Measurements from ENCODE around the gene STUM.

STUM gene

DNA sequence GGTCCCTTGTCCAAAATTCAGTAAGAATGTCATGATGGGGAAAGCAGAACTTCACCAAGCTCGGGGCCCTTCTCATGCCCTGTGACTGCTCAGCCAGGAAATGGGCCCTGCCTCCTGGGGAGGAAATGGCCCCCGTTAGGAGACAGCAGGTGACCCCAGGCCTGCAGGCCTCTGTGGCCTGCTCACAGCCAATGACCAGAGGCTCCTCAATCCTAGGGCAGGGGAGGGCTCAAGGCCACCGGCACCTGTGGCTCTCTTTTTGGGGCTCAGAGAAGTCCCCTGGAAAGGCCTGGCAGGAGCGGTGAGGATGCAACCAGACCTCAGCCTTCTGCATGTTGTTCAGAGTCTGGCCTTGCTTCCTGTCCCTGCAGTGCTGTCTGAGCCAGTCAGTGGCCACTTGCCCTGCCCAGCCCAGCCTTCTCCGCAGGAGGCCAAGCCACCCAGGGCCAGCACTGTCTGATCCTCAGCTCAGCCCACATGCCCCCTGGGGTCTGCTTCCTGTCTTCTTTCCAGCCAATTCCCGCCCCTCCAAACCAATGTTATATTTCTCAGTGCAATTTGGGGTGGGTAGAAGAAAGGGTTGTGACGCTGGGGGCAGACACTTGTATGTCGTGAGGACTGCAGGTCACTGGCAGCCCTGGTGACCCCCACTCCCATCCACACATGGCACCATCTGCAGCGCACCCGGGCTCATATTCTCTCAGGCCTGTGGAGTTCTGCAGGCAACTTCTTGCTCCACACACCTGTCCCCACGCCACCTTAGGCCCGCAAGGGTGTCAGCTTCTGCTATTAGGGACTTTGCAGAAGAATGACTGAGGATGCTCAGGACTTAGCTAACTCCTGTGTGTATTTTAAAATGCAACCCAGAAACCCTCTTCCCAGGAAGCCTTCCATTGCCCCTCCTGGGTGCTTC, 106.9 kb downstream of the STUM start:
- Histone ChIP-seq H3K4me1 (ENCODE audit: control insufficient read depth in 1 of 2, insufficient read depth in 2 of 2, low read length in 2 of 2) (peaks cover 43 to 50% of the 10 kb centered on the region in 2 donors), H3K27me3 (ENCODE audit: control insufficient read depth in 1 of 2, insufficient read depth in 2 of 2, low read length in 2 of 2) (no peaks in the 10 kb centered on the region), H3K9me3 (ENCODE audit: control insufficient read depth in 1 of 2, low read length in 2 of 2) (no peaks in the 10 kb centered on the region), H3K9ac (ENCODE audit: low read depth in 1 of 2, low read length in 2 of 2) (peak overlapping the region in 1 of 2 donors; percentile 28), H3K36me3 (ENCODE audit: control insufficient read depth in 1 of 2, insufficient read depth in 2 of 2, low read length in 2 of 2) (no peaks in the 10 kb centered on the region), H3K4me3 (ENCODE audit: low read depth in 1 of 2, low read length in 2 of 2) (no peak overlapping the region), H3K27ac (ENCODE audit: low read depth, low read length) (no peak overlapping the region)

DNA sequence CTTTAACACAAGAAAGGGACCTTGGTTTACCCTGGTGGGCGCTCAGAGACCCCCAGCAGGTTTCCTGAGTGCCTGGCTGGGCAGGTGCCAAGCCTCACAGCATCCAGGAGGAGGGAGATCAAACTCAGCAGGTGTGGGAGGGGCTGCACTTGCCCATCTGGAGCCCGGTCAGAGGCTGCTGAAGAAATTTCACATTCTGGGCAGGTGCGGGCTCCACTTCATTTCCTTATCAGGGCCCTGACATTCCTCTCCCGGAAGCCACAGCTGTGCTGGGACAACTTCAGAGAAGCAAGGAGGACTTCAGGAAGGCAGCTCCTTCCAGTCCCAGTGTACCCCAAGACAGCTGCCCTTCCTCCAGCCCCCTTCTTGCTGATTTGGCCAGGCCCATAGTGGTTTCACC, 107.6 kb downstream of the STUM start:
- H3K4me1 ChIP-seq (ENCODE audit: control insufficient read depth in 1 of 2, insufficient read depth in 2 of 2, low read length in 2 of 2), result peaks cover 49 to 55% of the 10 kb centered on the region in 2 donors
- peak overlapping the region in 1 of 2 donors; percentile 19 for H3K4me3 ChIP-seq (ENCODE audit: low read depth in 1 of 2, low read length in 2 of 2)
- peak overlapping the region; percentile 3 to 16 for H3K9ac ChIP-seq (ENCODE audit: low read depth in 1 of 2, low read length in 2 of 2)
- no peaks in the 10 kb centered on the region for H3K9me3 ChIP-seq (ENCODE audit: control insufficient read depth in 1 of 2, low read length in 2 of 2)
- peak overlapping the region; percentile 28 for H3K27ac ChIP-seq (ENCODE audit: low read depth, low read length)
- H3K27me3 ChIP-seq (ENCODE audit: control insufficient read depth in 1 of 2, insufficient read depth in 2 of 2, low read length in 2 of 2), result no peaks in the 10 kb centered on the region
- H3K36me3 ChIP-seq (ENCODE audit: control insufficient read depth in 1 of 2, insufficient read depth in 2 of 2, low read length in 2 of 2), result no peaks in the 10 kb centered on the region

DNA sequence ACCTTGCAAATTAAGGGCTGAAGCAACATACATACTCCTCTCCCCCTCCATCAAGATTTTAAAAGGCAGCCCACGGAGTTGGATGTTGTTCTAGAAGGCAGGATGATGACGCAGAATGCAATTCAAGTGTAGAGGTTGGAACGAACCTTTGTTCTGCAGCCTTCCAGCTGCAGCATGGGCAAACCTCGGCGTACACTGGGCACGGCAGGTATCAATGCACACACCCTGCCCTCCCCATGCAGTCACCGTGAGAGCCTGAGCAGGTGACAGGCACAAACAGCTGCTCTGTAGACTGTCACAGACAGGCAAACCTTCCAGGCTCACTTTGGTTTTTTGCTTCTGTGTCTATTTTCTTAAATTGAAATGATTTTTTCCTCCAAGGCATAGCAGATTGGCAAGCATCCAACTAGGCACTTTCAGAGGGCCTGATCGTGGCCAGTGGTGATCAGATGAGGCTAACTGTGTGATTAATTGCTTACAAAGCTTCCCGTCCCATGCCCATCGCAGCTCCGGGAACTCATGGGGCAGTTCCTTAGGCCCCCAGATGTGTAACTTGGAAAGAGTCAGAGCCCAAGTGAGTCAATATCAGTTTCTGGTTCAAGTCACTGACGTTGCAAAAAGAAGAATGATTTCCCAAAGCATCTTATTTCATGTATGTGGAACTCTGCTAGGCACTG, 108.2 kb downstream of the STUM start:
- H3K36me3 ChIP-seq (ENCODE audit: control insufficient read depth in 1 of 2, insufficient read depth in 2 of 2, low read length in 2 of 2), result no peaks in the 10 kb centered on the region
- no peaks in the 10 kb centered on the region for H3K27me3 ChIP-seq (ENCODE audit: control insufficient read depth in 1 of 2, insufficient read depth in 2 of 2, low read length in 2 of 2)
- peak overlapping the region; percentile 3 to 16 for H3K9ac ChIP-seq (ENCODE audit: low read depth in 1 of 2, low read length in 2 of 2)
- peak overlapping the region; percentile 49 for H3K27ac ChIP-seq (ENCODE audit: low read depth, low read length)
- H3K4me3 ChIP-seq (ENCODE audit: low read depth in 1 of 2, low read length in 2 of 2), result peak overlapping the region; percentile 0 to 19
- peaks cover 54 to 60% of the 10 kb centered on the region in 2 donors for H3K4me1 ChIP-seq (ENCODE audit: control insufficient read depth in 1 of 2, insufficient read depth in 2 of 2, low read length in 2 of 2)
- H3K9me3 ChIP-seq (ENCODE audit: control insufficient read depth in 1 of 2, low read length in 2 of 2), result no peaks in the 10 kb centered on the region

DNA sequence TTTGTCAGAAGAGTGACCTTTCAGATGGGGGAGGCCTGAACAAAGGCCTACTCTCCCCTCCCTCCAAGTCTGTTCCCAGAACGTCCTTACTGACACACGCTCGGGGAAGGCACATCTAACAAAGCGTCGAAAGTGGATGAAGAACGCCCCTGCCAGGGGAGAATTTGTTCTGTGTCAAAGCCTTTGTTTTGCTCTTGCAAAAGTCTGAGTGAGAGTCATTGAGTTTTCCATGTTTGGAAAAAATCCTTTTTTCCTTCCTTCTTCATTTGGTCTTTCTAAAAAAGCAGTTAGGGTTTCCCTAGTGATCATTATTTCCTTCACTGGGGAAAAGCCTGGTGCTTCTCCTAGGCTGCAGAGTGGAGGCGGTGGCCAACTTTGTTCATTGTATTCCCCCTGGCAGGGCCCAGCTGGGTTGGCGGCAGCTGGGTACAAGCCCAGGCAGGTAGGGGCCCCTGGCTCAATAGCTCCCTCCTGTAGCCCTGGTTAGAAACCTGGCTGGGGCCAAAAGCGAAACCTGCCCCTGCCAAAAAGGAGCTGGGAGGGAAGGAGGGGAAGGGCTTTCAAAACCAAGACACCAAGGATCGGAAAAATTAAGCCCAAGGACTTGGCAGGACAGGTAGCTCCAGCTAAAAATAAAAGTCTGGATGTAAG, 109.5 kb downstream of the STUM start:
- no peak overlapping the region for H3K4me3 ChIP-seq (ENCODE audit: low read depth in 1 of 2, low read length in 2 of 2)
- H3K4me1 ChIP-seq (ENCODE audit: control insufficient read depth in 1 of 2, insufficient read depth in 2 of 2, low read length in 2 of 2), result peaks cover 65 to 73% of the 10 kb centered on the region in 2 donors
- no peaks in the 10 kb centered on the region for H3K27me3 ChIP-seq (ENCODE audit: control insufficient read depth in 1 of 2, insufficient read depth in 2 of 2, low read length in 2 of 2)
- no peaks in the 10 kb centered on the region for H3K36me3 ChIP-seq (ENCODE audit: control insufficient read depth in 1 of 2, insufficient read depth in 2 of 2, low read length in 2 of 2)
- H3K9me3 ChIP-seq (ENCODE audit: control insufficient read depth in 1 of 2, low read length in 2 of 2), result no peaks in the 10 kb centered on the region
- no peak overlapping the region for H3K27ac ChIP-seq (ENCODE audit: low read depth, low read length)
- H3K9ac ChIP-seq (ENCODE audit: low read depth in 1 of 2, low read length in 2 of 2), result no peak overlapping the region

DNA sequence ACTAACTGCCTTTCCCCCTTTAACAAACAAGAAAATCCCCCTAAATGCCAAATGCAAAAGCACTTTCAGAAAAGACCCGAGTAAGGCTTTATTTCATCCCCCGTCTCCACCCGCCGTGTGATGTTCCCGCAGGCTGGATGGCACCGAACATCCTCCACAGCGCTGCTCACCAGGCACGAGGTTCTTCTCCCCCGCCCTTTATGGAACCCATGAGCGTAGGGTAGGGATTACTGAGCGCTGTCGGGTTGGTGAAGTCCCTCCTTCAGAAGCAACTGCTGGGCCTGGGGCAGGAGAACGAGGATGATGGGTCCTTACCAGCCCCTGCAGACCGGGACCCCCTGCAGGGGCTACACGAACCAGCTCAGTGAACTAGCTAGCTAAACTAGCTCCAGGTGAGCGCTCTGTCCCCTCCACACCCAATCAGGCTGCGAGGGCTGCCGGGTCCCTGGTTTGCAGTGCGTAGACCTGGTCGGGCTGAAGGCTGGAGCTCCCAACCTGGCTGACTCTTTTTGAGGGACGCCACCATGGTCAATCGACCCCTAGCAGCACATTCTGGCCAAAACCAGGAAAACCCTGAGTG, 110.1 kb downstream of the STUM start:
- Histone ChIP-seq H3K9ac (ENCODE audit: low read depth in 1 of 2, low read length in 2 of 2) (no peak overlapping the region), H3K9me3 (ENCODE audit: control insufficient read depth in 1 of 2, low read length in 2 of 2) (no peaks in the 10 kb centered on the region), H3K4me3 (ENCODE audit: low read depth in 1 of 2, low read length in 2 of 2) (no peak overlapping the region), H3K27ac (ENCODE audit: low read depth, low read length) (no peak overlapping the region), H3K4me1 (ENCODE audit: control insufficient read depth in 1 of 2, insufficient read depth in 2 of 2, low read length in 2 of 2) (peaks cover 71 to 79% of the 10 kb centered on the region in 2 donors), H3K27me3 (ENCODE audit: control insufficient read depth in 1 of 2, insufficient read depth in 2 of 2, low read length in 2 of 2) (no peaks in the 10 kb centered on the region), H3K36me3 (ENCODE audit: control insufficient read depth in 1 of 2, insufficient read depth in 2 of 2, low read length in 2 of 2) (no peaks in the 10 kb centered on the region)

All from duodenal mucosa (tissue), 2 donors.